Stimulated activated CD8-positive, alpha-beta memory T cell treated with anti-CD3 and anti-CD28 coated beads, Interleukin-7, amount 100 ng/mL, for 24 hours (primary cell): ENCODE data around the gene APBA1.
"Not testable (repeated sequence)": the region's sequence is repeated elsewhere in the genome, so short reads cannot be mapped to it uniquely, and the experiment has no call there.

Experiments
- DNase-seq: peaks from one replicate; pipeline ENCODE4 v3.0.0-alpha.2; 2020; ENCODE audit warnings: low read depth

Gene APBA1

DNA sequence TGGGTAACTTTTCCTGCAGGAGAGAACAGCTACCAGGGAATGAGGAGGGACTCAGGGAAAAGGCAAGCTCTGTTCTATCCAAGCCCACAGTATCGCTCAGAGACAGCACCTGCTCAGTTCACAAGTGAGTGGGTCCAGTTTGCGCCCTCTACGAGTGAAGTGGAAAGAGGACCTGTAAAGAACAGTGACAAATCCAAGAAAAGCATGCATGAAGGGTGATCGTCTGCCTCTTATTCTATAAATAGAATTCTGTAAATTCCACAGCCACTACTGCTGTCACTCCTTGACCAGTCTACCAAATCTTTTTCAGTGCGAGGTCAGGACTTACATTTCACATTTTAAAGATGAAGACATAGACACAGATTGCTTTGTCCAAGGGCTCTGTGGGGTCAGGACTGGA is 229.7 kb downstream of the APBA1 start:
- DNase-seq, result no peak

GRCh38 chr9:69440254-69440955 is 231.8 kb downstream of the APBA1 start:
- not testable (repeated sequence) for DNase-seq

DNA sequence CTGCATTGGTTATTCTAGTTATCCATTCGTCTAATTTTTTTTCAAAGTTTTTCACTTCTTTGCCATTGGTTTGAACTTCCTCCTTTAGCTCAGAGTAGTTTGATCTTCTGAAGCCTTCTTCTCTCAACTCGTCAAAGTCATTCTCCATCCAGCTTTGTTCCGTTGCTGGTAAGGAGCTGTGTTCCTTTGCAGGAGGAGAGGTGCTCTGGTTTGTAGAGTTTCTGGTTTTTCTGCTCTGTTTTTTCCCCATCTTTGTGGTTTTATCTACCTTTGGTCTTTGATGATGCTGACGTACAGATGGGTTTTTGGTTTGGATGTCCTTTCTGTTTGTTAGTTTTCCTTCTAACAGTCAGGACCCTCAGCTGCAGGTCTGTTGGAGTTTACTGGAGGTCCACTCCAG is 232.5 kb downstream of the APBA1 start:
- DNase-seq, result not testable (repeated sequence)

GRCh38 chr9:69433968-69434367 is 238.2 kb downstream of the APBA1 start:
- DNase-seq, result no peak

GRCh38 chr9:69433392-69433791 is 238.8 kb downstream of the APBA1 start:
- no peak for DNase-seq

GRCh38 chr9:69432623-69433022 is 239.5 kb downstream of the APBA1 start:
- no peak for DNase-seq

- DNase-seq, result no peak
These were observed 240.4 kb downstream of the APBA1 start for GRCh38 chr9:69431777-69432176.

DNA sequence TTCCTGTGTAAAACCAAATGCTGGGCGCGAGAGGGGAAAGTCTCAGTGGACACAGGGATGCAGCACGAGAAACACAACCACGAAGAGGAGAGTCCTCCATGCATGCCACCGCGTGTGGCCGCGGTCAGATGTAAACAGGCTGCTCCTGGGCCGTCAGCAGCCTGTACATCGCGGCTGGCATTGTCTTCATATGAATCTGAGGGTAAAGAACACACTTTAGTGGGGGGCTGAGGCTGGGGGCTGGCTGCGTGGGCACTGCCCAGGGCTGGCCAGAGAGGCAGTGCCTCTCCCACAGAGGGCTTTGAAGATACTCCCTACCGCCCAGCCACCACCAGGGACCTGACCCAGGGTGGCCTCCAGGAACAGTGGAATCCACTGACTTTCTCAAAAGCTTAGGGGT is 241.0 kb downstream of the APBA1 start:
- DNase-seq, result no peak

DNA sequence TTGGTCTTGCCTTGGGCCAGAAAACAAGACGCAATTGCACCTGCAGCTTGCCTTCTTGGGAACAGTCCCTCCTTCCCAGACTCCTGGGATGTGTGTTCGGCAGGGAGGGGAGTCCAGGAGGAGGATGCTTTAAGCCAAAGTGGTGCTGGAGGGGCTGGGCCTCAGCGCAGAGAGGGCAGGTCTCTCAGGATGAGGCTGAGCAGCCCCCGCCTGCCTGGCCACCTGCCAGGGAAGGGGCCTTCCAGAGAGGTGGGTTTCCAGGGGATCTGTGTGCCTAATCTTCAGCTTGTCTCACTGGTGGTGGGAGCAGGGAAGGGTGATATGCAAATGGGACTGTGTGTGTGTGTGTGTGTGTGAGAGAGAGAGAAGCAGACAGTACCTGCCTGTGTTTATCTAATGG is 242.0 kb downstream of the APBA1 start:
- no peak for DNase-seq

DNA sequence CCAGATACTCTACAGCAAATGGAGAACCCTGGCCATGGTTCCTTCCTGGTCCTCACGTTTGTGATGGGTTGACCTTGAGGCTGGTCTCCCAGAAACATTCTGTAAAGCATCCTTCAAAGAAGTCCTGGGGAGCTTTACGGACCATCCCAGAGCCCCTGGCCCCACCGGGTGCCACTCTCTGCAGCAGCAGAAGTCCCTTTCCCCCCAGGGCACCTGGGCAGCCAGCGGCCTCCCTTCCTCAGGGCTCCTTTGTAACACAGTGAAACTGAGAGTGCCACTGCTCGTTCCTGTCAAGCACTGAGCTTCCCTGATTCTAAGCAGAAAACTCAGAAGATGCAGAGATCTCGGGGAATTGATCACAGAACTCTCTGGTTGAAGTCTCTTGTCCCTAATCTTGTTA is 242.9 kb downstream of the APBA1 start:
- DNase-seq, result no peak

- DNase-seq, result no peak
These were observed 244.0 kb downstream of the APBA1 start for GRCh38 chr9:69428017-69428785.

DNA sequence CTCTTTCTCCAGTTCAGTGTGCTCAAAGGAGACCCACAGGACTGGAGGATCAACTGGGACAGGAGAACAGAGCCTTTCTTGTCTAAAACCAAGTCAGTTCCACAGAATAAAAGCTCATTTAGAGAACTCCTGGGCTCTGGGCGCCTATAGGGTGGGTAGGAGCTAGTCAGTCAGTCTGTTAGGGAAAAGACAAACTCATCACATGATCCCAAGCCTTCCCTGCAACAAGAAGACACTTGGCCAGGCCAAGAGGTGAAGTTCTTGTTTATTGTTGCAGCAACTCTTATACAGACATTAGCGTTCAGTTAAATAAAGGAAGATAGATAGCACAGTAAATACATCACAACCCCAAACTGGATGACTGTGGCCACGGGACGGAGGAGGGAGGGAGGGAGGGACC is 244.9 kb downstream of the APBA1 start:
- DNase-seq, result no peak

GRCh38 chr9:69425136-69425801 is 246.9 kb downstream of the APBA1 start:
- DNase-seq, result no peak

DNA sequence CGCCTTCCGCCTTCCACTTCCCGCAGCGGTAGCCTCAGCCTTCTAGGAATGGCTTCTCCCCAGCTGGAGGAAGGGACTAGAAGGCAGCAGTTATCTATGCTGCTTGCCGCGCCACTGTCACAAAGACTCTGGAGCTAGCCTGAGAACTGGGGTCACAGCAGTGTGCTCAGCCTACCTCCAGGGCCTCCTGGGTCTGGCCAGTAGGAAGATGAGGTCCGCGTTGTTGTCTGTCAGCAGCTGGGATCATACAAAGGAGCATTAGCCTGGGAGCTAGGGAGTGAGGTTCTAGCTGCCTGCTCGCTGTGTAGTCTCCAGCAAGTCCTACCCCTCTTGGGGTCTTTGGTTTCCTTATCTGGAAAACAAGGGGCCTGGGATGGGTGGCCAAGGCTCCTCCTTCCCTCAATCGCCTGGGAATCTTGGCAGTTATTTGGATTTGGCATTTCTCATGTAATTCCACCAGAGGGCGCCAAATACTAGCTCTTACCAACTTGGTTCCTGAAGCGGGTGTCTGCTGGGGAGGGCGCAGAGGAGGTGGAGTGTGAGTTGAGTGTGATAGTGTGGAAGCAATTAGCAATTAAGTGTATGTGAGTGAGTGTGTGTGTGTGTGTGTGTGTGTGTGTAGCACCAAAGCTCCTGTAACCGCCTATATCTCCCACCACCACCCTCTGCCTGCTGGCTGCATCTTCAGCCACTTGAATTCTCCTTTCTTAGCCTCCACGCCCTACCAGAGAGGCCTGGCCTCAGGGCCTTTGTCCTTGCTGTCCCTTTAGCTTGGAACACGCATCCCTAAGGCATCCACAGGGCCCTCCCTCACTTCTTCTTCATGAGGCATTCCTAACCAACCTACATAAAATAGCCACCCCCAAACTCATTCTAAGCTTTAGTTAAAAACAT is 250.0 kb downstream of the APBA1 start:
- DNase-seq, result no peak

- DNase-seq, result no peak
These were observed 251.4 kb downstream of the APBA1 start for GRCh38 chr9:69420611-69421270.

- DNase-seq, result no peak
These were observed 259.4 kb downstream of the APBA1 start for GRCh38 chr9:69412741-69413150.

- no peak for DNase-seq
These were observed 260.0 kb downstream of the APBA1 start for GRCh38 chr9:69411931-69412740.

- no peak for DNase-seq
These were observed 260.9 kb downstream of the APBA1 start for GRCh38 chr9:69411246-69411645.

DNA sequence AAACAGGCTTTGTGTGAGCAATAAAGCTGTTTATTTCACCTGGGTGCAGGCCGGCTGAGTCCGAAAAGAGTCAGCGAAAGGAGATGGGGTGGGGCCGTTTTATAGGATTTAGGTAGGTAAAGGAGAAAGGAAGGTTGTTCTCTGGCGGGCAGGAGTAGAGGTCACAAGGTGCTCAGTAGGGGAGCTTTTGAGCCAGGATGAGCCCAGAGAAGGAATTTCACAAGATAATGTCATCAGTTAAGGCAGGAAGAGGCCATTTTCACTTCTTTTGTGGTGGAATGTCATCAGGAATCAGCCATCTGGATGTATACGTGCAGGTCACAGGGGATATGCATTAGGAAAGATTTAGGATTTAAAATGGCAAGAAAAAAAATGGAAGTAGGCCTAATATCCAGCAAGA is 262.2 kb downstream of the APBA1 start:
- DNase-seq, result not testable (repeated sequence)

GRCh38 chr9:69400470-69400869 is 271.7 kb downstream of the APBA1 start:
- no peak for DNase-seq
